Esophagus (tissue), 2 donors: ENCODE results near the gene SLC44A4. TPM values are rescaled to one million over a fixed set of nuclear protein-coding genes. Genes with fewer than 3 reads are reported as not detected.
"Not testable (repeated sequence)": the region's sequence is repeated elsewhere in the genome, so short reads cannot be mapped to it uniquely, and the experiment has no call there.

ENCODE experiments used
- H3K27ac ChIP-seq, 2 donors: one replicate each; pipeline ENCODE4 v1.5.1; 2013; ENCODE audit warnings: low read depth in 2 of 2, mild to moderate bottlenecking in 2 of 2, inconsistent platforms in 1 of 2, low read length in 1 of 2, moderate library complexity in 1 of 2
- H3K27me3 ChIP-seq, 2 donors: one replicate each; pipeline ENCODE4 v1.6.1; 2013; ENCODE audit warnings: low read length in 2 of 2, control low read depth in 1 of 2, mild to moderate bottlenecking in 1 of 2; ENCODE audit not compliant: insufficient read depth in 2 of 2, control insufficient read depth in 1 of 2
- H3K36me3 ChIP-seq, 2 donors: one replicate each; pipeline ENCODE4 v1.6.1; 2013; ENCODE audit warnings: low read length in 1 of 2; ENCODE audit not compliant: control insufficient read depth in 2 of 2, insufficient read depth in 2 of 2
- H3K4me1 ChIP-seq, 2 donors: one replicate each; pipeline ENCODE4 v1.6.1; 2013; ENCODE audit warnings: low read length in 1 of 2; ENCODE audit not compliant: control insufficient read depth in 2 of 2, insufficient read depth in 2 of 2
- H3K4me3 ChIP-seq, 2 donors: one replicate each; pipeline ENCODE4 v1.5.1; 2013; ENCODE audit warnings: low read length in 2 of 2, mild to moderate bottlenecking in 2 of 2, low read depth in 1 of 2, moderate library complexity in 1 of 2
- H3K9me3 ChIP-seq, 2 donors: one replicate each; pipeline ENCODE4 v1.6.1; 2013; ENCODE audit warnings: mild to moderate bottlenecking in 2 of 2, low read depth in 1 of 2, low read length in 1 of 2, moderate library complexity in 1 of 2; ENCODE audit not compliant: control insufficient read depth in 2 of 2, insufficient read depth in 1 of 2
- WGBS, 2 donors: extraction: QIAGEN DNeasy Blood & Tissue Kit; methylation state at CpG; one replicate each; pipeline ENCODE4 v1.1.7; 2013; 5-methylcytosine and 5-hydroxymethylcytosine counted together
- polyA plus RNA-seq, 2 donors: library from polyadenylated mRNA; stranded (reverse); fragments of 200-250 nt; gene quantifications; one replicate each; pipeline ENCODE4 v1.2.3, GENCODE V29; 2013
- donor health status: healthy with polysubstance abuse.
- donor health status: Bipolar disorder and iron deficiency.

SLC44A4 gene
- polyA plus RNA-seq, 2 donors = 0.19 to 0.33 TPM

DNA sequence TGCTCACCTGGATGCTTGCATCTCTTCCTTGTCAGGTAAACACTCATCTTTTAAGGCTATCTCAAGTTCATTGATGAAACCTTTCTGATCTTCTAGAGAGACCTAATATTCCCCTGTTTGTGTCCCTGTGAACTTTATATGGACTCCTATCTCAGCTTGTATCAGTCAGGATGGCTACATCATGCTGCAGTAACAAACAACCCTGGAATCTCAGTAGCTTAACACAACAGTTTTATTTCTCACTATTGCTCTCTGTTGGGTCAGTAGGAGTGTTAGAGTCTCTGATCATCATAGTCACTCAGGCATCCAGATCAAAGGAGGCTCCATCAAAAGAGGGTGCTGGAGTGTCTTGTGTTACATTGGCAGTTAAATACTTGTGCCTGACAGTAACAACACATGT lies 36.6 kb upstream of the SLC44A4 start:
- Histone ChIP-seq H3K4me1 (no peaks in the 10 kb centered on the region), H3K9me3 (no peaks in the 10 kb centered on the region), H3K27ac (no peak overlapping the region), H3K36me3 (no peaks in the 10 kb centered on the region), H3K27me3 (no peaks in the 10 kb centered on the region), H3K4me3 (no peak overlapping the region)

DNA sequence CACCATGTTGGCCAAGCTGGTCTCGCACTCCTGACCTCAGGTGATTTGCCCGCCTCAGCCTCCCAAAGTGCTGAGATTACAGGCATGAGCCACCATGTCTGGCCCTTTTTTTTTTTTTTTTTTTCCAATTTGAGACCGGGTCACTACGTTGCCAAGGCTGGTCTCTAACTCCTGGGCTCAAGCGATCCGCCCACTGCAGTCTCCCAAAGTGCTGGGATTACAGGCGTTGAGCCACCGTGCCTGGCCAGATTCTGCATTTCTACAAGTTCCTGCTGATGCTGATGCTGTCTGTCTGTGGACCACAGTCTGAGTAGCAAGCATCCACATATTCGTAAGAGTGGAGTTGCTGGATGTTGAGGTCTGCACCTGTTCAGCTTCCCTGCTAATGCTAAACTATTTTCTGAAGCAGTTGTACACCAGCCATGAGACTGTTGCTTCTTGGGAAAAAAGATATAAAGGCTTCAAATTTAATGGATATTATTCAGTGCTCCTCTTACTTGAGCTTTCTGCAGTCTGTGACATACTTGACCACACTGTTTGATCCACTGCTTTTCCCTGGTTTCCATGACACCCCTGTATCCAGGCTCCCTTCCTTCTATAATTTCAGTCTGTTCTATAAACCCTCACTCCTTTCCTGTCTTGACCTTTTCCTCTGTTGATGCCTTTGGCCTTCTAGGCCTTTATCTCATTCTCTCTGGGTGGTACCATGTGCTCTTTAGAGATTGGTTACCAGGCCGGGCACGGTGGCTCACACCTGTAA lies 33.2 kb upstream of the SLC44A4 start:
- no peak overlapping the region for H3K27ac ChIP-seq
- no peaks in the 10 kb centered on the region for H3K4me1 ChIP-seq
- 75 to 78% methylated on average over 11 of the region's 11 CpGs for WGBS, 2 donors

DNA sequence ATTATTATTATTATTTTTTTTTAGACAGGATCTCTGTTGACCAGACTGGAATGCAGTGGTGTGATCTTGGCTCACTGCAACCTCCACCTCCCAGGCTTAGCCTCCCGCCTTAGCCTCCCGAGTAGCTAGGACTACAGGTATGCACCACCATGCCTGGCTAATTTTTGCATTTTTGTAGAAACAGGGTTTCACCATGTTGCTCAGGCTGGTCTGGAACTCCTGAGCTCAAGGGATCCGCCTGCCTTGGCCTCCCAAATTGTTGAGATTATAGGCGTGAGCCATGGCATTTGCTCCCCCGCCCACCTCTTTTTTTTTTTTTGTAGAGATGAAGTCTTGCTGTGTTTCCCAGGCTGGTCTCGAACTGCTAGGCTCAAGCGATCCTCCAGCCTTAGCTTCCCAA lies 30.5 kb upstream of the SLC44A4 start:
- H3K36me3 ChIP-seq, H3K27me3 ChIP-seq, H3K4me3 ChIP-seq, H3K9me3 ChIP-seq, H3K4me1 ChIP-seq, H3K27ac ChIP-seq: not testable (repeated sequence)
- 75 to 81% methylated on average over 7 of the region's 7 CpGs for WGBS, 2 donors

More for the DNA sequence above, 33.2 kb upstream of the SLC44A4 start:
- no peaks in the 10 kb centered on the region for H3K27me3 ChIP-seq
- H3K9me3 ChIP-seq = no peaks in the 10 kb centered on the region
- no peaks in the 10 kb centered on the region for H3K36me3 ChIP-seq
- no peak overlapping the region for H3K4me3 ChIP-seq

DNA sequence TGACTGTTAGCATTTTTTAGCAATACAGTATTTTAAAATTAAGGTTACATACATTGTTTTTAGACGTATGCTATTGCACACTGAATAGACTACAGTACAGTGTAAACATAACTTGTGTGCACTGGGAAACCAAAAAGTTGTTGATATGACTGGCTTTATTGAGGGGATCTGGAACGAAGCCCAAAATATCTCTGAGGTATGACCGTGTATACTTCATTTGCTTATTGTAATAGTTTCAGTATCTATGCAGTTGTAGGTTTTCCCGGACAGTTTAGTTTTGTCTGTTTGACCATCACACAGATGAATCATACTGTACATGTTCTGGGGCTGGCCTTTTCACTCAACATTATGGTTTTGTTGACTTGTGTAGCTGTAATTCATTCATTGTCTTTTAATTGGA lies 30.0 kb upstream of the SLC44A4 start:
- 34 to 39% methylated on average over 4 of the region's 4 CpGs for WGBS, 2 donors
- H3K4me3 ChIP-seq = no peak overlapping the region
- no peaks in the 10 kb centered on the region for H3K4me1 ChIP-seq
- no peak overlapping the region for H3K27ac ChIP-seq
- no peaks in the 10 kb centered on the region for H3K27me3 ChIP-seq
- no peaks in the 10 kb centered on the region for H3K36me3 ChIP-seq
- no peaks in the 10 kb centered on the region for H3K9me3 ChIP-seq

DNA sequence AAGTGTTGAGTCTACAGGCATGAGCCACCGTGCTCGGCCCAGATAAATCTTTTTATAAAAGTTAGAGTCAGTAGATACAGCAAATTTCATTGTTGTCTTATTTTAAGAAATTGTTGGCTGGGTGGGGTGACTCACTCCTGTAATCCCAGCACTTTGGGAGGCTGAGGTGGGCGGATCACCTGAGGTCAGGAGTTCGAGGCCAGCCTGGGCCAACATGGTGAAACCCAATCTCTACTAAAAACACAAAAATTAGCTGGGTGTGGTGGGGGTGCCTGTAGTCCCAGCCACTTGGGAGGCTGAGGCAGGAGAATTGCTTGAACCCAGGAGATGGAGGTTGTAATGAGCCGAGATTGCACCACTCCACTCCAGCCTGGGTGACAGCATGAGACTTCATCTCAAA lies 29.5 kb upstream of the SLC44A4 start:
- not testable (repeated sequence) for H3K36me3 ChIP-seq, H3K27me3 ChIP-seq, H3K27ac ChIP-seq, H3K4me3 ChIP-seq, H3K9me3 ChIP-seq, H3K4me1 ChIP-seq
- WGBS, 2 donors = 79 to 83% methylated on average over 5 of the region's 5 CpGs

DNA sequence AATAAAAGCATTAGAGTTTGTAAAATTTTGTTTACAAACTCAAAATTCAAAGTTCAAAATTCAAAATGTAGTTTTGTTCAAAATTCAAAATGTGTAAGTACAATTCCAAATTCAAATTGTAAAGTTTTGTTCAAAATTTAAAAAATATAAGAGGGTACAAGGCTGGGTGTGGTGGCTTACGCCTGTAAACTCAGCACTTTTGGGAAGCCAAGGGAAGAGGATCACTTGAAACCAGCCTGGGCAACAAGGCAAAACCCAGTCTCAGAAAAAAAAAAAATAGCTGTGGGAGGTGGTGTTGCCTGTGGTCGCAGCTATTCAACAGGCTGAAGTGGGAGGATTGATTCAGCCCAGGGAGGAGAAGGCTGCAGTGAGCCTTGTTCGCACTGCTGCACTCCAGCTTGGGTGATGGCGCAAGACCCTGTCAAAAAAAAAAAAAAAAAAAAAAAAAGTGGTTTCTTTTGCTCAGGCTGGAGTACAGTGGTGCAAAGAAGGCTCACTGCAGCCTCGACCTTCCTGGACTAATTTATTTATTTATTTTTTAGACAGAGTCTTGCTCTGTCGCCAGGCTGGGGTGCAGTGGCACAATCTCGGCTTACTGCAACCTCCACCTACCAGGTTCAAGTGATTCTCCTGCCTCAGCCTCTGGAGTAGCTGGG lies 28.5 kb upstream of the SLC44A4 start:
- H3K27me3 ChIP-seq = no peaks in the 10 kb centered on the region
- H3K4me3 ChIP-seq = no peak overlapping the region
- no peaks in the 10 kb centered on the region for H3K9me3 ChIP-seq
- WGBS, 2 donors = 52 to 63% methylated on average over 7 of the region's 7 CpGs
- no peaks in the 10 kb centered on the region for H3K36me3 ChIP-seq
- H3K27ac ChIP-seq = no peak overlapping the region
- H3K4me1 ChIP-seq = peaks cover 0 to under 1% of the 10 kb centered on the region in 2 donors

DNA sequence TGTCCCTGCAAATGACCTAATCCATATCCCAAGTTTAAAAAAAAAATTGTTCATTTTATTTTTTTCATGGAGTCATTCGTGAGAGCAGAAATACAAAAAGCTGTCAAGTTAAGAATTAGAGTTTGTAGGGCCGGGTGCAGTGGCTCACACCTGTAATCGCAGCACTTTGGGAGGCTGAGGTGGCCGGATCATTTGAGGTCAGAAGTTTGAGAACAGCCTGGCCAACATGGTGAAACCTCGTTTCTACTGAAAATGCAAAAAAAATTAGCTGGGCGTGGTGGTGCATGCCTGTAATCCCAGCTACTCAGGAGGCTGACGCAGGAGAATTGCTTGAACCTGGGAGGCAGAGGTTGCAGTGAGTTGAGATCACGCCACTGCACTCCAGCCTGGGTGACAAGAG lies 27.9 kb upstream of the SLC44A4 start:
- H3K27me3 ChIP-seq = not testable (repeated sequence)

DNA sequence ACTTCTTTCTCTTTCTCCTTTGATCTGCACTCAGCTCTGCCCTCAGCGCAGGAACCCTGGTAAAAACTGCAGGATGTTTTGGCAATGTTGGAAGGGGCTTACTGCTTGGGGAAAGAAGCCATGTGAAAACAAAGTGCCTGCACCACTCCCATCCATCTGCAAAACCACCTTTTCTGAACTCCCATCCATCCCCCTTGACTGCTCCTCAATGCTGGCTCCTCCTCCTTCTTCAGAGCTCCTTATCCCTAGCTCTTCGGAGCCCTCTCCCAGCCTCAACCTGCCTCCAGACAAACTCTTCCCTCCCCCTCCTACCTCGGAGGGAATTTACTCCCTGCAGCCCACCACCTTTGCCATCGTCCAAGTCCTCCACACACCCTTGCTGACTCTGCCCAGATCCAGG lies 27.3 kb upstream of the SLC44A4 start:
- Histone ChIP-seq H3K4me3 (no peak overlapping the region), H3K27me3 (no peaks in the 10 kb centered on the region), H3K4me1 (peaks cover 2 to 3% of the 10 kb centered on the region in 2 donors), H3K36me3 (no peaks in the 10 kb centered on the region), H3K27ac (no peak overlapping the region), H3K9me3 (no peaks in the 10 kb centered on the region)
- 33 to 44% methylated on average over 4 of the region's 4 CpGs for WGBS, 2 donors

More for the DNA sequence above, 27.9 kb upstream of the SLC44A4 start:
- not testable (repeated sequence) for H3K27ac ChIP-seq, H3K4me3 ChIP-seq, H3K4me1 ChIP-seq, H3K9me3 ChIP-seq, H3K36me3 ChIP-seq
- WGBS, 2 donors = 80% methylated on average over 8 of the region's 8 CpGs

DNA sequence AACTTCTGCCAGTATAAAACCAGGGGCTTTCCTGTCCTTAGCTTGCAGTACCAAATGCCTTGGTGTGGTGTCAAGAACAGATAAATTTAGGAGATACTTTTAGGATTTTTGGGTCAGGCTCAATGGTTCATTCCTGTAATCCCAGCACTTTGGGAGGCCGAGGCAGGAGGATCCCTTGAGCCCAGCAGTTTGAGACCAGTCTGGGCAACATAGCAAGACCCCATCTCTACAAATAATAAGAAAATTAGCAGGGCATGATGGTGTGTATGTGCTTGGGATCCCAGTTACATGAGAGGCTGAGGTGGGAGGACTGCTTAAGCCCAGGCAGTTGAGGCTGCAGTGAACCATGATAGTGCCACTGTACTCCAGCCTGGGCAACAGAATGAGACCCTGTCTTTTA lies 26.2 kb upstream of the SLC44A4 start:
- 87 to 100% methylated on average over 1 of the region's 1 CpG for WGBS, 2 donors
- H3K4me1 ChIP-seq = peaks cover 3 to 8% of the 10 kb centered on the region in 2 donors
- no peaks in the 10 kb centered on the region for H3K27me3 ChIP-seq
- H3K36me3 ChIP-seq = no peaks in the 10 kb centered on the region
- no peaks in the 10 kb centered on the region for H3K9me3 ChIP-seq
- no peak overlapping the region for H3K27ac ChIP-seq
- H3K4me3 ChIP-seq = no peak overlapping the region

DNA sequence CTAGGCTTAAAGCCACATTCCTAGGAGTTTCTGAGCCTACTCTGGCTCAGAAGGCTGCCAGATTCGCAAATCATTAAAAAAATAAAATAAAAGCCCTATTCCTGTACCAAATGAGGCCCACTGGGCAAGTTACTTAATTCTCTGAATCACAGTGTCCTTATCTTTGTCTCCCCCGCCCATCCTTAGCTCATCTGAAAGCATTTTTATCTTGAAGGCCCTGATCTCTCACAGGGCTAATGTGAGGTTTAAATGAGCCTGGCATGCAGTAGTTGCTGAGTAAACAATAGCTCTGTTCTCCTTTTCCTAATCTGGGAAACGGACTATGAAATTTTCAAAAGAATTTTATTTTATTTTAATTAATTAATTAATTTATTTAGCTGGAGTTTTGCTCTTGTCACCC lies 25.2 kb upstream of the SLC44A4 start:
- no peaks in the 10 kb centered on the region for H3K9me3 ChIP-seq
- no peak overlapping the region for H3K27ac ChIP-seq
- H3K27me3 ChIP-seq = no peaks in the 10 kb centered on the region
- no peak overlapping the region for H3K4me3 ChIP-seq
- peaks cover 3 to 8% of the 10 kb centered on the region in 2 donors for H3K4me1 ChIP-seq
- WGBS, 2 donors = 71 to 86% methylated on average over 3 of the region's 3 CpGs
- H3K36me3 ChIP-seq = peaks cover 0 to 3% of the 10 kb centered on the region in 2 donors
